Measurements from ENCODE around the gene ERN1.
A peak's percentile ranks its signal among the peaks of the same experiment; 100 is the strongest.
"Not testable (repeated sequence)": the region's sequence is repeated elsewhere in the genome, so short reads cannot be mapped to it uniquely, and the experiment has no call there.

The ERN1 gene

DNA sequence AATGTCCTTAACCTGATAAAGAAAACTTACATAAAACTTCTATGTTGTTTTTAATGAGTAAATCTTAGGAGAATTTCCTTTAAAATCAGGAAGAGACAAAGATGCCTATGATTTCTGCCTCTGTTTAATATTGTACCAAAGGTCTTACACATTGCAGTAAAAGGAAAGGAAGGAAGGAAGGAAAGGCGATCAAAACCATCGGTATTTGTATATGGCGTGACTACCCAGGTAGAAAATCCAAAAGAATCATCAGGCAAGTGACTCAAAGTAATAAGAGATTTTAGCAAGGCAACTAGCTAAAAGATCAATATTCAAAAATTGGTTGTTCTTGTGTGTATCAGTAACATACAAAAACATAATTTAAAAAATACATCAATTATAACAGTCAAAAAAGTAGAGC is 113.0 kb downstream of the ERN1 start:
- peak overlapping the region; percentile 87 for H3K27ac Mint-ChIP-seq
- H3K4me3 Mint-ChIP-seq, result peak overlapping the region; percentile 96
- peaks cover 8% of the 10 kb centered on the region for H3K36me3 Mint-ChIP-seq
- peaks cover 76% of the 10 kb centered on the region for H3K4me1 Mint-ChIP-seq (ENCODE audit: low read depth)
- H3K27me3 Mint-ChIP-seq, result no peaks in the 10 kb centered on the region
- H3K9me3 Mint-ChIP-seq (ENCODE audit: low read depth), result no peaks in the 10 kb centered on the region

DNA sequence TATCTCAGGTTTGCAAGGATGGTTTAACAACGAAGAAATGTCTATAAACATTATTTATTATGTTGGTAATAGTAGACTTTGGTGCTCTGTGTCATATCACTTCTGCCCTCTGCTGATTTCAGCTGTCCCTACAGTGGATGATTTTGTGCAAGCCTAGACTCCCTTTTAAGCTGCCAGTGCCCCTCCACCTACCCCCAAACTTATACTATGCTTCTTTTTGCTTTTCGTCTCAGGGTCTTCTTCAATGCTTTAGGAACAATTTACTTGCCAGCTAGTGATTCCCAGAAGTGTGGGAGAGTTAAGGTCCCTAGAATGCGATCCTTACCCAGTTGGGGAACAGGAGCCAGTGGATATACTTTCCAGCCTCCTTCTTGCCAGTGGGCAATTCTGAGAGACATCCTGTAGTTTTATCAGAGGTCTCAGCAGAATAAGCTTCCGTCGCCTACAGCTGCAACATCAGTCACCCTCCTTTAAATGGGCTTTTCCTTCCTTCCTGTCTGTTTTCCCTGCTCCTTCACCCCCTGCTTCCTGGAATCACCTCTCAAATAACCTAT is 113.6 kb downstream of the ERN1 start:
- H3K9me3 Mint-ChIP-seq (ENCODE audit: low read depth), result no peaks in the 10 kb centered on the region

DNA sequence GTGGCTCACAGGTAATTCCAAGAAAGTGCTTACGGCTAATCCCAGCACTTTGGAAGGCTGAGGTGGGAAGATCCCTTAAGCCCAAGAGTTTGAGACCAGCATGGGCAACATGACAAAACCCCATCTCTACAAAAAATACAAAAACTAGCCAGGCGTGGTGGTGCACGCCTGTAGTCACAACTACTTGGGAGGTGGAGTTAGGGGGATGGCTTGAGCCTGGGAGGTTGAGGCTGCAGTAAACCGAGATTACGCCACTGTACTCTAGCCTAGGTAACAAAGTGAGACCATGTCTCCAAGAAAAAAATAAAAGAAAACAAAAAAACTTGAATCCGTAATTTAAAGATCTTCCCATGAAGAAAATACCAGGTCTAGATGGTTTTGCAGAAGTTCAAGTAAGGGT is 114.5 kb downstream of the ERN1 start:
- H3K4me3 Mint-ChIP-seq, result peak overlapping the region; percentile 81
- peaks cover 11% of the 10 kb centered on the region for H3K36me3 Mint-ChIP-seq
- H3K4me1 Mint-ChIP-seq (ENCODE audit: low read depth), result peaks cover 79% of the 10 kb centered on the region
- no peaks in the 10 kb centered on the region for H3K9me3 Mint-ChIP-seq (ENCODE audit: low read depth)
- no peaks in the 10 kb centered on the region for H3K27me3 Mint-ChIP-seq
- peak overlapping the region; percentile 93 for H3K27ac Mint-ChIP-seq

More for the DNA sequence above, 113.6 kb downstream of the ERN1 start:
- no peaks in the 10 kb centered on the region for H3K27me3 Mint-ChIP-seq
- peak overlapping the region; percentile 87 for H3K27ac Mint-ChIP-seq
- H3K36me3 Mint-ChIP-seq, result peaks cover 11% of the 10 kb centered on the region
- peaks cover 79% of the 10 kb centered on the region for H3K4me1 Mint-ChIP-seq (ENCODE audit: low read depth)
- H3K4me3 Mint-ChIP-seq, result peak overlapping the region; percentile 96

DNA sequence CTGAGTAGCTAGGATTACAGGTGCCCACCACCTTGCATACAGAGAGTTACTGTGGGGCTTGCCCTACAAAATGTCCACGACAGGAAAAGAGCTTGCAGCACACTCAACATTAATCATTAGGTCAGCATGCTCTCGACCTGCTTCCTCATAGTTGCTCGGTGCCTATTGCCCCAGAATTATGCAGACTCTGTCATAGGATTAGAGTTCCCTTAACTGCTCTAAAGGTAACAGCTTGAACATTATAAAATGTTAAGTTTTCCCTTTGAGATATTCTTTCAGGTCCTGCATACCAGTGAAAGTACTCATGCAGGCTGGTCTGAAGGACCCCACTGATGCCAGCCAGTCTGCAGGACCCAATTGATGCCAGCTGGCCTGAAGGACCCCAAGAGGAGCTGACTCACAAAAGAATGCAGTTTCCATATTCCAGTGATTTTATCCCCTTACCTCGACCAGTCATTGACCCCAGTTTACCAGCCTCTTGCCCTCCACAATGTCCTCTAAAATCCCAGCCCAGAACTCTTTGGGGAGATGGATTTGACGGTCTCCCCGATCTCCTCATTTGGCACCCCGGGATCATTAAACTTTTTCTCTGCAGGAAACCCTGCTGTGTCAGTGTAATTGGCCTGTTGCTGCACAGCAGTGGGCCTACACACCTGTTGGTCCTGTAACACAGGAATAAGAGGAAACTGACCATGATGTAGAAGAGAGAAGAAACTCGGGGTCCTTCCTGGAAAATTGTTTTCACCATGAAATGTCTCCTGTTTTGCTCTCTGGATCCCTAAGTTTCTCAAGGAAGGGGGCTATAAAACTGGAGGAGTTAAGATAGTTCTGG is 120.2 kb downstream of the ERN1 start:
- H3K9me3 Mint-ChIP-seq (ENCODE audit: low read depth), result no peaks in the 10 kb centered on the region
- H3K4me3 Mint-ChIP-seq, result no peak overlapping the region
- peak overlapping the region; percentile 2 for H3K27ac Mint-ChIP-seq
- H3K36me3 Mint-ChIP-seq, result peaks cover 4% of the 10 kb centered on the region
- peaks cover 73% of the 10 kb centered on the region for H3K4me1 Mint-ChIP-seq (ENCODE audit: low read depth)
- H3K27me3 Mint-ChIP-seq, result no peaks in the 10 kb centered on the region

DNA sequence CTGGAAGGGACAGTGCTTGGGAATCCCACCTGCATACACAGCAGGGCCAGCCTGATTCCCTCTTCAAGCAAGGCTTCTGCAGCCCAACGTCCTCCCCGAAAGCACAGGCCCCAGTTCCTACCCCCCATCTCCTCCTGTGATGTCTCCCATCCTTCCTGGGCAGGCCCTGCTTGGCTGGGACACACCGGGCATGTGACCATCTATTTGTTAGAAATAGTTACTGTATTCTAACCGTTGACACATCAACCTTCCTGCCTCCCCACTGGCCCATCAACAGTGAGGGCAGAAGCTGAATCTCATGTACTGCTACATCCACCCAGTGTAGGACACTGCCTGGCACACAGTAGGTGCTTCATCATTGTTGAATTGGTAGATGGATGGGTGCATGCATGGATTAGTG is 121.1 kb downstream of the ERN1 start:
- Mint-ChIP-seq H3K36me3 (peaks cover 4% of the 10 kb centered on the region), H3K9me3 (ENCODE audit: low read depth) (no peaks in the 10 kb centered on the region), H3K4me1 (ENCODE audit: low read depth) (peaks cover 66% of the 10 kb centered on the region)

DNA sequence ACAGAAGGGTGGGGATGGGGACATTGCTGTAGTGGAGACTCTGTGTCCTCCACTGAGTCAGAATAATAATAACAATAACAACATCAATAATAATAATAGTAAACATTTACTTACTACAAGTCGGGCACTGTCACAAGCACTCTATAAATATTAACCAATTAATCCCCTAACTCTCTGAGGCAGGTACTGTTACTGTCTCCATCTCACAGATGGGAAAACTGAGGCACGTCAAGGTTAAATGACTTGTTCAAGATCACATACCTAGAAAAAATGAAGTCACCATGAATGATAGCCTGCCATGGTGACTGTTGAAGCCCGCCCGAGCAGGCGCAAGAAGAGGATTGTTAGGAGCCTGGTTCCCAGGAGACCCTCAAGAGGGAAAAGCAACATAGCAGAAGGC is 121.6 kb downstream of the ERN1 start:
- Mint-ChIP-seq H3K4me3 (no peak overlapping the region), H3K27me3 (no peaks in the 10 kb centered on the region), H3K9me3 (ENCODE audit: low read depth) (no peaks in the 10 kb centered on the region), H3K4me1 (ENCODE audit: low read depth) (peaks cover 62% of the 10 kb centered on the region), H3K27ac (peak overlapping the region; percentile 6), H3K36me3 (peaks cover 4% of the 10 kb centered on the region)

More for the DNA sequence above, 121.1 kb downstream of the ERN1 start:
- Mint-ChIP-seq H3K27ac (peak overlapping the region; percentile 68), H3K27me3 (no peaks in the 10 kb centered on the region), H3K4me3 (no peak overlapping the region)

DNA sequence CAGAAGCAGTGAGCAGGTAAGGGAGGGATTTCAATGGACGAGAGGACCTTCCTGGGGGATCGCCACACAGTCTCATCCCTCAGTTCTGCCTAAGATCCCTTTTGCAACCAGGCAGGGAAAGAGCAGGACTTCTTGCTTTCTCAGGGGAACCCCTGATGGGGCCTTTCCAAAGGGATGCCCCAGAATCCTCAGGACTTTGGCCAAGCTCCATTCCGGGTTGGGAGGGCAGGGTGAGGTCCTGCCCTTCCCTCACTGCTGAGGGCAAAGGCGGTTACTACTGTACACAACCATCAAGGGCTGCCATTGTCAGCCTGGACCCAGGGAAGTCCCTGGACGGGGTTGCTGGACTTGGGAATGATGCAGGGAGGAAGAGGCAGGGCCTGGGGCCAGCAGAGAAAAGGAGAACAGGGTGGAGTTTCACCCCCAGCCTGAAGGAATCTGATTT is 122.1 kb downstream of the ERN1 start:
- Mint-ChIP-seq H3K36me3 (peaks cover 4% of the 10 kb centered on the region), H3K9me3 (ENCODE audit: low read depth) (no peaks in the 10 kb centered on the region), H3K27ac (peak overlapping the region; percentile 68), H3K4me3 (no peak overlapping the region), H3K4me1 (ENCODE audit: low read depth) (peaks cover 58% of the 10 kb centered on the region), H3K27me3 (no peaks in the 10 kb centered on the region)

DNA sequence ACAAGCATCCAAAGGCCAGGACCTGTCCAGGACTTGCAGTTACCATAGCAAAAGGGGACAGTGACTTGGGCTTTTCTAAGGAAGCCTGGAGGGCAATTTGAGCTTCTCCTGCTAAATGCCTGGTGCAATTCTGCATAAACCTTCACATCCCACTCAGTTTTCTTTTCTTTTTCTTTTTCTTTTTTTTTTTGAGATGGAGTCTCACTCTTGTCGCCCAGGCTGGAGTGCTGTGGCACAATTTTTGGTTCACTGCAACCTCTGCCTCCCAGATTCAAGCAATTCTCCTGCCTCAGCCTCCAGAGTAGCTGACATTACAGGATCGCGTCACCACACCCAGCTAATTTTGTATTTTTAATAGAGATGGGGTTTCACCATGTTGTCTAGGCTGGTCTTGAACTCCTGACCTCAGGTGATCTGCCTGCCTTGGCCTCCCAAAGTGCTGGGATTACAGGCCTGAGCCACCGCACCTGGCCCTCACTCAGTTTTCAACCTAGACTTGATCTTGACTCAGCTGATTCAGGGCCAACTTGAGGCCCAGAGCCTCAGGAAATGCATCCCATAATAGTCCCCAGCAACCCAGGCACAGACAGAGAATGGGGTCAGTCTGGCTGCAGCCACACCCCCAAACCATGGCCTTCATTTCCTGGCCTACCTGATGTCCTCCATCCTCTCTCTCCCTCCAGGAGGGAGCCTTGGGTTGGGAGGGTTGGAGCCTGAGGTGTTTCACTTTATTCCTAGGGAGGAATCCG is 122.7 kb downstream of the ERN1 start:
- H3K4me3 Mint-ChIP-seq; H3K27me3 Mint-ChIP-seq; H3K36me3 Mint-ChIP-seq; H3K9me3 Mint-ChIP-seq (ENCODE audit: low read depth): not testable (repeated sequence)
- Mint-ChIP-seq H3K27ac (peak overlapping the region; percentile 68), H3K4me1 (ENCODE audit: low read depth) (peaks cover 55% of the 10 kb centered on the region)

DNA sequence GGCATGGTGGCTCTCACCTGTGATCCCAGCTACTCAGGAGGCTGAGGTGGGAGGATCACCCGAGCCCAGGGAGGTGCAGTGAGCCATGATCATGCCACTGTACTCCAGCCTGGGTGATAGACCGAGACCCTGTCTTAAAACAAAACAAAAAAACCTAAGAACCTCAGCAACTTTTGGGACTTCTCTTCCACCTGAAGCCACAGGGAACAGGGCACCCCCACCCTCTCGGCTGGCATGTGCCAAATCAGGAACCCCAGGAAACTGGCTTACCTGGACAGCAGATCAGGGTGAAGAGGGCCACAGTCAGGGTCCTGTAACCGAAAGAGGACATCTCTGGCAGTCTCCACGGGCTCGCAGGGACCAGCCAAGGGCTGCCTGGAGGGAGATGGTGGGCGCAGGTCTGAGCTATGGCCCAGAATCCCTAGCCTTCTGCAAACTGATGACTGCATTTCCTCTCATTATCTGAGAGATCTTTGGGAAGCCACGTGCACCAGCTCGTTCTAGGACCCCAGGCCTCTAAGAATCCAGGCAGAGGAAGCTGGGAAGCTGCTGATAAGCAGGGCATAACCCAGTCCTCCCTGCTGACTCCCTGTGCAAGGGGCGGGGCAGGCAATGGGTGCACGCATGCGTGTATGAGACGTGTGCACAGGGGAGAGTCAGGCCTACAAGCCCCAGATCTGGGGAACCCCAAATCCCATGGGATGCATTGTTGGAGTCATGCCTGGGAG is 123.4 kb downstream of the ERN1 start:
- peak overlapping the region; percentile 28 for H3K27ac Mint-ChIP-seq

DNA sequence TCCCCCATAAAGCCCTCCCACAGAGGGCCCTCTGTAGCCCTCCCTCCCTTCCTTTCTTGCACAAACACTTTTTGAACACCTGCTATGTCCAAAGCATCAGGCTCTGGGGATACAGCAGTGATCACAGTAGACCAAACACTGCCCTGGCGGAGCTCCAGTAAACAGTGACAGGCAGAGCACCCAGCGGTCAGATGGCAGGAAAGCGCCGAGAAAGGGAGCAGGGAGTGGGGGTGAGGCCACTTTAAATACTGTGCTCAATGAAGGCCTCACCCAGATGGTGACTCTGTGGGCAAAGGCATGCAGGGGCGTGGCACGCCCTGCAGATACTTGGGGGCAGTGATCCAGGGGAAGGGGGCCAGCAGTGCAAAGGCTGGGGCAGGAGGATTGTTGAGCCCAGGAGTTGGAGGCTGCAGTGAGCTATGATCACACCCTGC is 124.2 kb downstream of the ERN1 start:
- H3K36me3 Mint-ChIP-seq, result no peaks in the 10 kb centered on the region
- no peaks in the 10 kb centered on the region for H3K9me3 Mint-ChIP-seq (ENCODE audit: low read depth)
- no peak overlapping the region for H3K4me3 Mint-ChIP-seq
- H3K27me3 Mint-ChIP-seq, result no peaks in the 10 kb centered on the region
- H3K27ac Mint-ChIP-seq, result peak overlapping the region; percentile 84
- H3K4me1 Mint-ChIP-seq (ENCODE audit: low read depth), result peaks cover 43% of the 10 kb centered on the region

More for the DNA sequence above, 123.4 kb downstream of the ERN1 start:
- Mint-ChIP-seq H3K27me3 (no peaks in the 10 kb centered on the region), H3K36me3 (no peaks in the 10 kb centered on the region), H3K4me1 (ENCODE audit: low read depth) (peaks cover 49% of the 10 kb centered on the region), H3K9me3 (ENCODE audit: low read depth) (no peaks in the 10 kb centered on the region), H3K4me3 (no peak overlapping the region)

DNA sequence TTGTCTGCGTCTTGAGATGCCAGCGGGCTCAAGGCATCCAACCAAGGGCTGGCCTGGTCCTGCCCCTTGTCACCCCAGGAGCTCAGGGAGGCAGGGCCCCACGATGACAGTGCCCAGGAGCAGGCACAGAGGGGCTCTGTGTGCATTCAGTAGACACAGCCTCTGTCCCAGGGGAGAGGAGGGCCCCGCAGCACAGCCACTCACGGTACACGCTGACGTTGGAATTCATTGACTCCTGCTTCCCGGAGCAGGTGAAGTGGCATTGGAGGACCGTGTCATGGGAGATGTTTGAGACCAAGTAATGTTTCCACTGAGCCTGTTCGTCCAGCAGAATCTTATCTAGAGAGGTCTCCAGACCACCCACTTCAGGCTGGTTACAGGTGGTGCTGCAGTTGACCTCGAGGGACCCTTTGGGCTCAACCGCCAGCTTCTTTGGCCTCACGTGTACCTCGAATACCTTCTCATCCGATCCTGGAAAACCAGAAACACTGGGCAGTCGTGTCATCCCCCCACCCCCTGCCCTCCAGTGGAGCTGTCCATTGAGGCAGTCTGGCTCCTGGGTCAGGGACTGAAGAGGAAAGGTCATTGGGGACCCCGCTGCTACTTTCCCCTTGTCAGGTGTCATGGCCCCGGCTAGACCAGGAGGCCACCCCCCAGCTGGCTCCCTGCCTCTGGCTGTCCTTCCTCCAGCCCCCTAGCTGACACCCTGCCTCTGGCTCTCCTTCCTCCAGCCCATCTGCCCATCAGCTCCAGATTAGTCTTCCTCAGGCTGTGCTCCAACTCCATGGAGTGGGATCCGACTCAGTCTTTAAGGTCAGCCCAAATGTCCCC is 124.8 kb downstream of the ERN1 start:
- Mint-ChIP-seq H3K27ac (peak overlapping the region; percentile 84), H3K9me3 (ENCODE audit: low read depth) (no peaks in the 10 kb centered on the region), H3K4me1 (ENCODE audit: low read depth) (peaks cover 36% of the 10 kb centered on the region), H3K36me3 (no peaks in the 10 kb centered on the region), H3K27me3 (no peaks in the 10 kb centered on the region), H3K4me3 (no peak overlapping the region)

DNA sequence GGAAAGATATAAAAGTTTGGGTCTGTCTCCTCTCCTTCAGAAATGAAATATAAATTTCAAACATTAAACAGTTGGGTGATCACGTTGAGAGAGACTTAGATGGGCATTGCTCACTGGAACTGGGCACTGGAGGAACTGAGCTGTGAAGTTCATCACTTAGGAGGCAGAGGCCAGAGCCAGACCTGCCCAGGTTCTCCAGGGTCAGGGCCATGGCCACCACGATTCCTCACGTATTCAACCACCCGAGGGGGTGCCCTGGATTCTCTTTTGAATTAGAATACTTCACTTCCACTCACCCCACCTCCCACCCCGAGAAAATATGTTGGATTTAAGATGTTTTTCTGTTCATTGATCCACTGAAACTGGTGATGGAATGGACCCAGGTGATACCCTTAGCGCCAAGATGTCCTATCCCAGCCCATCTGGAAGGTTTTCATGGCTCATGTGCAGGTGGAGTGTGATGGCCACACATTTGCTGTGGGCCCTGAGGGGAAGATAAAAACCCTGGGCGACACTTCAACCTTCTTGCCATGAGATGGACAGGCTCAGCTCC is 125.7 kb downstream of the ERN1 start:
- H3K4me1 Mint-ChIP-seq (ENCODE audit: low read depth), result peaks cover 35% of the 10 kb centered on the region
- H3K36me3 Mint-ChIP-seq, result no peaks in the 10 kb centered on the region
- H3K27me3 Mint-ChIP-seq, result no peaks in the 10 kb centered on the region
- H3K27ac Mint-ChIP-seq, result no peak overlapping the region
- no peak overlapping the region for H3K4me3 Mint-ChIP-seq
- H3K9me3 Mint-ChIP-seq (ENCODE audit: low read depth), result no peaks in the 10 kb centered on the region

DNA sequence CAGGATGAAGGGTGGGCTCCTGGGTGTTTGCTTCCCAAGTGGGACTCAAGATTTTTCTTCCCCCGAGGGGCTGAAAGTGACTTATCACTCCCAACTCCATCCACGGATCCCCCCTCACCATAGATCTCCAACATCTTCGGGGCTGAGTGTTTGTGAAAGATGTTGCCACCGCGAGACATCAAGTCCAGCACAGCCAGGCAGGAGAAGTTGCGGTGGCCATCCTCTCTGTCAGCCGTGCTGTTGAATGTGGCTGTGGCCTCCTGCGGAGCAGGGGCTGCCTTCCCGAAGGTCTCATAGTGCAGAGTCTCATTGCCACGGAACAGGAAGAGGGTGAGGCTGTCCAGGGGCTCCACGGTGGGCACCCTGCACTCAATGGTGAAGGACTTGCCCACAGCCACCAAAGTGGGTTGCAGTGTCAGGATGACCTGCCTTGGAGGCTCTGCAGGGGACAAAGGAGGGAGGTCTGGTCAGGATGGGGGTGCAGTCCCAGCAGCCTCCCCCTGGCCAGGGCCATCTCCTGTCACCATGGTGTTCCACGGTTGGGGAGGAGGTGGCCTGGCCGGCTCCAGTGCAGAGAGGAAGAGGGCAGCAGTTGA is 126.3 kb downstream of the ERN1 start:
- H3K4me3 Mint-ChIP-seq, result no peak overlapping the region
- no peaks in the 10 kb centered on the region for H3K27me3 Mint-ChIP-seq
- H3K36me3 Mint-ChIP-seq, result no peaks in the 10 kb centered on the region
- peak overlapping the region; percentile 28 for H3K27ac Mint-ChIP-seq
- H3K4me1 Mint-ChIP-seq (ENCODE audit: low read depth), result peaks cover 31% of the 10 kb centered on the region
- no peaks in the 10 kb centered on the region for H3K9me3 Mint-ChIP-seq (ENCODE audit: low read depth)
